AG04449 (cell line): ENCODE results near the gene CAMTA1.

Experiments used
- CTCF ChIA-PET: fragments of 350-600 bp; formaldehyde crosslinking; extraction: SDS; loops from one replicate; lab custom pipeline; 2021; ENCODE audit warnings: antibody characterized with exemption; lab: Yijun Ruan, JAX
- POLR2A ChIA-PET: fragments of 400-600, 350-600 bp; formaldehyde crosslinking; extraction: SDS; loops from one replicate; lab custom pipeline; 2020; ENCODE audit warnings: antibody characterized with exemption, inconsistent platforms; lab: Yijun Ruan, JAX
- DNase-seq: peaks from one replicate; pipeline ENCODE4 v3.0.0-alpha.2; 2010; ENCODE audit warnings: low read depth, low spot score
- H3K4me3 ChIP-seq: 2 replicates; pipeline ENCODE4 v1.5.1; 2011; ENCODE audit warnings: low read depth, mild to moderate bottlenecking, control low read depth, low read length
- CTCF ChIP-seq: IDR thresholded peaks from one replicate; pipeline ENCODE4 v1.5.1; 2011; ENCODE audit warnings: mild to moderate bottlenecking, moderate library complexity, low read length, control low read depth, inconsistent platforms; ENCODE audit not compliant: insufficient read depth; ENCODE audit errors: missing control alignments

Gene CAMTA1

GRCh38 chr1:7346600-7347570 lies 561.6 kb downstream of the CAMTA1 start:
- no peak for TF ChIP-seq CTCF
- ChIA-PET POLR2A (no interaction called here), CTCF (no interaction called here)
- H3K4me3 ChIP-seq = no peak overlapping the region
- no peak for DNase-seq

GRCh38 chr1:7348073-7348472 lies 562.8 kb downstream of the CAMTA1 start:
- CTCF ChIA-PET = no interaction called here
- TF ChIP-seq CTCF = no peak
- POLR2A ChIA-PET = no interaction called here

GRCh38 chr1:7348580-7348979 lies 563.3 kb downstream of the CAMTA1 start:
- ChIA-PET POLR2A (no interaction called here), CTCF (no interaction called here)
- no peak for DNase-seq
- TF ChIP-seq CTCF = no peak
- no peak overlapping the region for H3K4me3 ChIP-seq

More at GRCh38 chr1:7348073-7348472, 562.8 kb downstream of the CAMTA1 start:
- DNase-seq = no peak
- H3K4me3 ChIP-seq = no peak overlapping the region

- H3K4me3 ChIP-seq = no peak overlapping the region
- no peak for DNase-seq
- CTCF ChIA-PET = no interaction called here
- POLR2A ChIA-PET = no interaction called here
- no peak for TF ChIP-seq CTCF
Measured at GRCh38 chr1:7350804-7351203, 565.5 kb downstream of the CAMTA1 start.

GRCh38 chr1:7351649-7352048 lies 566.4 kb downstream of the CAMTA1 start:
- no peak for DNase-seq
- POLR2A ChIA-PET = no interaction called here
- no peak overlapping the region for H3K4me3 ChIP-seq
- TF ChIP-seq CTCF = no peak
- CTCF ChIA-PET = no interaction called here

- DNase-seq = no peak
- POLR2A ChIA-PET = no interaction called here
- no peak for TF ChIP-seq CTCF
- H3K4me3 ChIP-seq = no peak overlapping the region
- CTCF ChIA-PET = no interaction called here
Measured at GRCh38 chr1:7352364-7352763, 567.1 kb downstream of the CAMTA1 start.
